Umbilical cord (tissue), 2 donors: ENCODE results near the gene ZFAND3. TPM values are rescaled to one million over a fixed set of nuclear protein-coding genes. Genes with fewer than 3 reads are reported as not detected.

ENCODE experiments used
- DNase-seq: peaks from one replicate; pipeline ENCODE4 v3.0.0-alpha.2; 2015; ENCODE audit warnings: low spot score
- total RNA-seq: library from RNA; depleted of rRNA; stranded (reverse); fragments of >200 nt; gene quantifications from one replicate; pipeline ENCODE4 v1.2.3, GENCODE V29; 2014; ENCODE audit warnings: low replicate concordance; ENCODE audit not compliant: insufficient read depth

ZFAND3 gene, protein sequence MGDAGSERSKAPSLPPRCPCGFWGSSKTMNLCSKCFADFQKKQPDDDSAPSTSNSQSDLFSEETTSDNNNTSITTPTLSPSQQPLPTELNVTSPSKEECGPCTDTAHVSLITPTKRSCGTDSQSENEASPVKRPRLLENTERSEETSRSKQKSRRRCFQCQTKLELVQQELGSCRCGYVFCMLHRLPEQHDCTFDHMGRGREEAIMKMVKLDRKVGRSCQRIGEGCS
- 42.9 TPM for total RNA-seq

DNA sequence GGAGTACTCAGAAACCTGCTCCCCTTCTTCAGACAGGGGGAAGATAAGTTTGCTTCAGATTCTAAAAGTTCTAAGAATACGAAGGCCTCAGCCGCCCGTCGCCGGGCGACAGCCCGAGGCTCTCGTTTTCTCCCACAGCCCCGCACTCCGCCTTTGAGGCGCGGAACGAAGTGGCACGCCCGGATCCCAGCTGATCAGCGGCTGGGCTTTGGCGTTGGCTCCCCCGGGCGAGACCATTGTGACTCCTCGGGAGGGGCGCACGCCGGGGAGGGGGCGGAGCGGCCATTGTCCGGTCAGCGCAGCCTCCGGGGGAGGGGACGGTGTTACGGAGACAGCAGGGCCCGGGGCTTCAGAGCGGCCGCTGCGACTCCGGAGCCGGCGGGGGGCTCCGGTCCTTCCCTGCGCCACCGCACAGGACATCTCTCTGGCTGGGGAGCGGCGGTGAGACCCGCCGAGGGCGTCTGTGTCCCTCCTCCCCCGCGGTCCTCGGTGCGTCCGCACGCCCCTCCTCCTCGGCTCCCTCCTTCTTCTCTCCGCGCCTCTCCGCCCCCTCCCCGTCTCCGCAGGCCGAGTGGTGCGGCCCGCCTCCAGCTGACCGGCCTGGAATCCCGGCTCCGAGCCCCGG is at the start of gene ZFAND3:
ZFAND3 (plus strand) TSS at position 551 of the 625 bp plus-strand sequence. CDS start 219 bp downstream, outside the sequence.
- DNase-seq: peak; percentile 99

DNA sequence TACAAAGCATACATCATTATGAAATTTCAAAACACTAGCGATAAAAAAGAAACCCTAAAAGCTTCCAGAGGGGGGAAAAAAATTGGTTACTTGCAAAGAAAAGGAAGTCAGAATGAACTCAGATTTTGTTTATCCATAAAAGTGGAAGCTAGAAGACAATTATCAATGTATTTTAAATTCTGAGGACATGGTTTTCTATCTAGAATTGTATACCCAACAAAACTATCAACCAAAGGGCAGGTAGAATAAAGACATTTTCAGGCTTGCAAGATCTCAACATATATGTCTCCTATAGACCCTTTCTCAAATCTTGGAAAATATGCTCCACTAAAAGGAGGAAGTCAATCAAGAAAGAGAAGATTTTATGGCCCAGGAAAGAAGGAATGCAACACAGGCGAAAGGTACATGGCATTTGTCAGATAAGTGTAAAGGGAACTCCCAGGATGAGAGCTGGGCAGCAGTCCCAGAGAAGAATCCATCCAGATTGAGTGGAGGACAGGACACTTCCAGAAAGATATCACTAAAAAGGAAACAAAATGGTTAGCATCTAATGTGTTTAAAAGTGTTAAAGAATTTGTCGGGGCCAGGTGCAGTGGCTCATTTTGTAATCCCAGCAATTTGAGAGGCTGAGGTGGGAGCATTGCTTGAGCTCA is 45.4 kb upstream of the ZFAND3 start:
- no peak for DNase-seq

DNA sequence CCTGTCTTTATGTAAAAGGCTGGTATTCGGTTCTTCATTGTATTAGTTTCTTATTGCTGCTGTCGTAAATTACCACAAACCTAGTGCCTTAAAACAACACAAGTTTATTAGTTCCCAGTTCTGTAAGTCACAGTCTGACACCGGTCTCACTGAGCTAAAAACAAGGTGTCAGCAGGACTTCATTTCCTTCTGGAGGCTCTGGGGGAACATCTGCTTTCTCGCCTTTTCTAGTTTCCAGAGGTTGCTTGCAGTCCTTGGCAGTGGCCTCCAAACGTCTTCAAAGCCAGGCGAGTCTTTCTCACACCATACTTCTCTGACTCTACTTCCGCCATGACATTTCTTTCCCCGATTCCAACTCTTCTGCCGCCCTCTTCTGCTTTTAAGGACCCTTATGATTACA is 43.0 kb upstream of the ZFAND3 start:
- no peak for DNase-seq

DNA sequence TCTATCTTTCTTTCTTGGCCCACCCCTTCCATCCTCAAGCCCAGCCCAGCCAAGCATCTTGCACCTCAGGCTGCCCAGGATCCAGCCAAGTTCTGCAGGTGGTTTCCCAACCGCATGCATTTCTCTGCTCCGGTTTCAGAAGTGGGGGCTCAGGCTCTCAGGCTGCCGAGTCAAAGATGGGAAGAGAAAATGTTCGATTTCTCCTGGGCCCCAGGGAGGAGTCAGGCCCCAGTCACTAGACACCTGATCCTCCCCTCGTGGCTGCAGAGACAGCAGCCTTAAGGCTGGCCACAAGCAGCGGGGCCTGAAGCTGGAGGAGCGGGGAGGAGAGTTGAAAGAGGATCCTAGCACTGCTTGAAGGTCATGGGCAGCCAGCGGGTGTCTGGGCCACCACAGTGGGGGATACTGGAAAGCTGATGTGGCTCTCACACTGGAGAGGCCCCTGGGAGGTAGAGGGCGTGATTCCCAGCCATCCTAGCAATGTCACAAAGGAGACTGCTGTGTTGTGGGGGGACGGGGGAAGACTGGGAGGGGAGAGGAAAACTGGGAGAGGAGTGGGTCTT is 42.2 kb upstream of the ZFAND3 start:
- no peak for DNase-seq

DNA sequence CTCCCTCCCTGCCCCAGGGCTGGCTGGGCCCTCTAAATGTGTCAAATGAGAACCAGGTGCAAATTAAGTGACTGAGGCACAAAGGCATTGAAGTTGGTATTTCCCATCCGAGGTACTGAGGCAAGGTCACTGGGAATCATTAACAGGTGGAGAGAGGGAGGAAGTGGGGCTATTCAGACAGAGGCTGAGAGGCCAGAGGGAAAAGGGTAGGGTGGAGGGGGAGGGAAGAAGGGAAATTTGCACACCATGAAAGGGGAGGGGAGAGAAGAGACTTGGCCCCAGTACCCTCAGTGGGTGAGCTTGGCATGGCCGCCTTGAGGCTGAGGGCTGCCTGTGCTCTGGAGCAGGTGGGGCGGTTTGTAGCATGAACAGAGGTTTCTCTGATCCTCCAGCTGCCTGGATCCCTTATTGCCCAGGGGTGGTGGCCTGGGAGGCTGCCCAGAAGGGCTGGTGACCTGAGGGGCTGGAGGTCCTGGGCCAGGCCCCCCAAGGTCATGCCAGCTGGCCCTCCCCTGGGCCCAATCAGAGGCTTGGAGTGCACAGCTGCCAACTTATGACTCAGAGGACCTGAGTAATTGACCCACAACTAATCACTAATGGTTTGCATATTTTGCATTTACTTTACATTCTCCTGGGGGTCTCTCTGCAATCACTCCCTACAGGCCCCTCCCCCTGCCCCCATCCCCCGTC is 40.3 kb upstream of the ZFAND3 start:
- no peak for DNase-seq

DNA sequence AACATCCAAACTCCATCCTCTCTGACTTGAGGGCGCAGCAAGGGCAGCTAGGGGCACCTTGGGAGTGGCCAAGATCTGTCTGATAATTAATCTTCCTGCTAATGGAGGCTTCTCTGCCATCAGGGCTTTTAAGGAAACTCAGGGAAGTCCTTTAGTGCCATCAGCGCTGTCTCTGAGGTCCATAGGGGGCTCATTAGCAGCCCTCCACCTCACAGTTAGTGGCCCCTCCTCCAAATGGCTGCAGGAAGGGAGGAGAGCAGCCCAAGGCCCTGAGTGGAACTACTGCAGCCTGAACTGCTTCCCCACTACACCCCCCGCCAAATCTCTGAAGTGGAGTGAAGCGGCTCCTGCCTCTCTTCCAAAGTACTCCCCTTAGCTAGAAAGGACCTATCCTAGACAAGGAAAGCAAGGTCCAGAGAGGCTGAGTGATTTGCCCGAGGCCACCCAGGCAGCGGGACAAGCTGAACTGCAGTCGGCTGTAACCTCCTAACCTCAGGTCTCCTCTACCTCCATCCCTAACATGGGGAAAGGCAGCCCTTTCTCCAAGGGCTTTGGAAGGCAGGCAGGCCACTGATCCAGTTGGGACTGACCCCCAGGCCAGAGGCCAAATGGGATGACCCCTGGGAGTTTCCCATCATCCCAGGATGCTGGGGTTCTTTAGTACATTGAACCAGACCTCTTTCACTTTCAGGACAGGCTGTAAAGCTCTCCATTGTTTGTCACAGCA is 39.5 kb upstream of the ZFAND3 start:
- DNase-seq: no peak

DNA sequence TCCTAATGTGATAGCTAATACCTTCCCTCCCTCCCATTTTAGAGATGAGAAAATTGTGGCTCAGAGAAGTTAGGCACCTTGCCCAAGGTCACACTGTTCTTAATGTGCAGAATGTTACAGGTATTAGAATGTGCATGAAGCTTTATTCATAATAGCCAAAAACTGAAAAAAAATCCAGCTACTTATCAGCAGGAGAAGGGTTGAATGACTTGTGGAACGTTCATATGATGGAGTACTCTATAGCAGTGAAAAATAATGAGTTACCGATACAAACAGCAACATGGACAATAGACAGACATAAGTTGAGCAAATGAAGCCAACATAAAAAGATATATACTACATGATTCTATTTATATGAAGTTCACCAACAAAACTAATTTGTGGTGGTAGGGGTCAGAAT is 37.7 kb upstream of the ZFAND3 start:
- no peak for DNase-seq

DNA sequence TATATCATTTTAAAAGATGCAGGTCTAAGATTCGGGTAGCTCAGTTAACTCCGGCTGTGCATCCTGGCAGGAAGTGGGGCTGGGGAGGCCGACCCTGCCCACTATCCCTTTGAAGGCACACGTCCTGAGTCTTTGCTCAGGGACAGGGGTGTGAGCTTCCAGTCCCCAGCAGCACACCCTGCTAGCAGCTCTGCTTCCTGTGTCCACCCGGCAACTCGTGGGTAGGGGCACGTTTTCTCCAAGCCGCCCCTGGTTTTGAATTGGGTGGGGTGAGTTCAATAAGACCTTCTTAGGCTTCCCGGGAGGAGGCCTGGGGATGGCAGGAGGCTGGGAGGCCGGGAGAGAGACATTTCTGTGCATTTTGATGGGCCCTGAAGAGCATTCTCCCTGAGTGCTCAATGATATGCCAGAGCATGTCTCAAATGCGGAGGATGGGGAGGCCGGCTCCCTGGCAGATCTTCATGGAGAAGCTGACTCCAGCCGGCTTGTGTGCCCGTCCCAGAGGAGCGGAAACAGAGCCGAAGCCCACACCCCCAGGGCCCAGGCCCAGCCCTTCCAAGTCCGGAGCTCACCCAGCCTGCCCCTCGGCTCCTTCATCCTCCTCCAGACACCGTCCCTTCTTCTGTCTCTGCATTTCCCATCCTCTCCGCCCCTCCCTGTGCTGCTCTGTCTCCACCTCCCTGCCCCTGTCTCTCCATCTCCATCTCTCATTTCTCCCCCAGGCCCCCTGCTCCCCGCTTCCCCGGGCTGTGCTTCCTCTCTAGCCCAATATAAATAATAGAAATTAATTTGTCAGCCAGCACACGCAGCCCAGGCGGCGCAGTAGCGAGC is 36.3 kb upstream of the ZFAND3 start:
- peak; percentile 79 for DNase-seq

DNA sequence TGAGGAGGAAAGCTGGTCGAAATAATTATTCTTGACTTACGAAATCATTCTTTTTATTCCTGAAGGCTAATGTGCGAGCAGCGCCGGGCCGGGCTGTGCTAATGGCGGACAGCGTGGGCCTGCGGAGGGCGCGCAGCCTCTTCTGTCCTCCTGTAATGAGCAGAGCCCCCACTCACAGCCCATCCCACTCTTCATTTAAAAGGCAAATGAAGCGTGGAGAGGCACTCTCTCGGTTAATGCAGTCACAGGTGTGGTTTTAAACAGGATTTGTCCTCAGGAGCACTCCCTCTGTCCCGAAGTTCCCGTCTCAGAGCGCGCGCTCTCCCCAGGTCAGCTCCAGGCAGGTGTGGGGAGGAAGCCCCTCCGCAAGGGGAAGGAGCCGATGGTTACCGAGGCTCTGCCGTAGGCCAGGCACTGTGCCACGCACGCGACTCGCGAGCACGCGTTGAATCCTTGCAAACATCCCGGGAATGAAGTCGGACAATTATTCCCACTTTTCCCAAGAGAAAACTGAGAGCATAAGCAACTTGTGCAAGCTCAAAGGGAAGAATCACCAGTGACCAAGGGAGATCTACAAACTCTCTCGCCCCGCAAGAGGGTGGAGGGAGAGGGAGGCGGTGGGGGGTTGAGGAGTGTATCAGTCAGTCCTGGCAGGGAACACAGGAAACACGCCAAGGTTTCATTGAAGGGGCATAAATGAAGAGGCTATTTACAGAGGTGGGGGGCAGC is 35.5 kb upstream of the ZFAND3 start:
- peak; percentile 29 for DNase-seq

DNA sequence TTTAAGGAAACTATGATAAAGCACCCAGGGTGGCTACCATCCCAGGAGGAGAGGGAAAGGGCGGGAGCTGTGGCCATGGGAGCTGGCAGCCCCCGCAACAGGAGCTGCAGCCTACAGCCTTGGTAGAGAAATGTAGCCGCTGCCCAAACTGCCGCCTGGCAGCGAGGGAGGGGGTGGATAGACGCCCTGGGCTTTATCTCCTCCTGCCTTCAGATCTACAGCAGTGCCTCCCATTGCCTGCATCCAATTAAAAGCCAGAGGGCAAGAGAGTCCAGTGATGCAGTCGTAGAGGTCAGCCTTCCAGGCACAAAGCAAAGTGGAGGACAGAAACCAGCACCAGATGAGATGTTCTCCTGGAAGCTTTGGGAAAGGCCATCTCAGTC is 35.0 kb upstream of the ZFAND3 start:
- peak; percentile 10 for DNase-seq

DNA sequence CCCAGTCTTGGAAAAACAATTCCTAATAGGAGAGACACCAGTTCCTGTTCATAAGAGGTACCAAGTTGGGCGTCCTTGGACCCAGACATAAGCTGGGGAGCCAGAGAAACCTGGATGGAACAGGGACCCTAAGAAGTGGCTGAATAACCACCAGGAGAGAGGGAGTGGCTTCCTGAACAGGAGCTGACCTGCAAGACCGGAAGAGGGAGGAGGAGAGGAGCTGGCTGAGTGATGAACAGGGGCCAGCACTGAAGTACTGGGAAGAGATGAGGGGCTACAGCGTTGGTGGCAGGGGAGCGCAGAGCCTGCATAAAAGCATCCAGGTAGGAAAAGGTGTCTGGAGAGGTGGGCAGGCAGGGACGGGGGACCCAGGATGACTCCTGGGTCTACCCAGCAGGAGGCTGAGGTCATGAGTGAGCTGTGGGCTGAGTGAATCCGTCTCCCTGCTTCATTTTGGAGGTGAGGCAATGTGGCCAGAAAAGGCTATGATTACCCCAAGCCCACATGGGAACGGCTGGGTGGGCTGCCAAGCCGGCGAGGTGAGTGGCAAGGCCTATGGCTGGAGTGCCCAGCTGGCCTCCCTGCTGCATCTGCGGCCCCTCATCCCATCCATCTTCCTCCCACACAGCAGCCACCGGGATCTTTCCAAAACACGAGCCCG is 34.4 kb upstream of the ZFAND3 start:
- DNase-seq: no peak

DNA sequence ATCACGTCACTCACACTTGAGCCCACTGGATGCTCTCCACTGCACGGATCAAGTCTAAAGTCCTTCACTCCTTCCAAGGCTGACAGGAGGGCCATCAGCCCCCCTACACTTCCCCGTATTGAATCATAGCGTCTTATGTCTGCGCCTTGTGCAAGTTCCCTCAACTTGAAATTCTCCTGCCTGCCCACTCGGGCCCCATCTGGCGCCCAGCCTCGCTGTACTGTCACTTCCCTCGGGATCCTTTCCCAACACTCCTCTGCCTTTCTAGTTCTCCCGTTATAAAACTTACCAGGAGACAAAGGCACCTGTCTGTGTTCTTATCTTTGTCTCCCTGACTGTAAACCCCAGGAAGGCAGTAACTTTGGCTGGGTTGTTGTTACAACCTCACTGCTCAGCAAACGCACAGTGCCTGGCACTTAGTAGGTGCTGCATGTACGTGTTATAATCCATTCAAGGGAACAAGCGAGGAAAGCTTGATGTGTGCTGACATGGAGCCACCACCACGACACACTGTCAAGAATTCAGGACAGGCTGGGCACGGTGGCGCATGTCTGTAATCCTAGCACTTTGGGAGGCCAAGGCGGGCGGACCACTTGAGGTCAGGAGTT is 33.8 kb upstream of the ZFAND3 start:
- no peak for DNase-seq

DNA sequence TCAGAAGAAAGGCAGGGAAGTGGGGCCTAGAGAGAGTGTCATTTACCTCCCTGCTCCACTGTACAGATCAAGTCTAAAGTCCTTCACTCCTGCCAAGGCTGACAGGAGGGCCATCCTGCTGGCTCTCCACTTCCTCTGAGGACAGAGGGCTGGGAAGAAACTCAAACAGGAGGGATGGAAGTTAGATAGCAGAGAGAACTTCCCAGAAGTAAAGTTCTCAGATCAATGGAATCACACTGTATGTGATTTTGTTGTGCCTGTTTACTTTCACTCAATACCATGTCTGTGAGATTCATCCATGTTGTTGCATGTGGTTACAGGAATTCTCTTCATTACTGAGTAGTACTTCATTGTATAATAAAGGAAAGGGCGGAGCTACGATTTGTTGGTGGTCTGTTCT is 32.3 kb upstream of the ZFAND3 start:
- no peak for DNase-seq

DNA sequence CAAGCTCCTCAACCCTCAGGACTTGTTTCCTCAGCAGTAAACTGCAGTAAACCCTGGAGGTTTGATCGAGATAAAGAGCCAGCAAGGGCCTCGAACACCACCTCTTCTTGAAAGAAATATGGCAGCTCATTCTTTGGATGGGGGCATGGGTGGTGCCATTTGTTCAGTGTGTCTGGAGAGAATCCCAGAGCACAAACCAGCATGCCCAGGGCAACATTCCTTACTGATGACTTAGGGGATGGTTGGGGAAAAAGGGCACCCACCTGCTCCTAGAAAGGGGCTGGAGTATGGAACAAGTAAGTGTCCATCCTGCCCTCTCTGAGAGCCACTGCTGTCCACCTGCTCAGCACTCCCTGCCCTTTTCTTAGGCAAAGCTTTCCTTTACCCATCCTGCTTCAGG is 31.3 kb upstream of the ZFAND3 start:
- no peak for DNase-seq

DNA sequence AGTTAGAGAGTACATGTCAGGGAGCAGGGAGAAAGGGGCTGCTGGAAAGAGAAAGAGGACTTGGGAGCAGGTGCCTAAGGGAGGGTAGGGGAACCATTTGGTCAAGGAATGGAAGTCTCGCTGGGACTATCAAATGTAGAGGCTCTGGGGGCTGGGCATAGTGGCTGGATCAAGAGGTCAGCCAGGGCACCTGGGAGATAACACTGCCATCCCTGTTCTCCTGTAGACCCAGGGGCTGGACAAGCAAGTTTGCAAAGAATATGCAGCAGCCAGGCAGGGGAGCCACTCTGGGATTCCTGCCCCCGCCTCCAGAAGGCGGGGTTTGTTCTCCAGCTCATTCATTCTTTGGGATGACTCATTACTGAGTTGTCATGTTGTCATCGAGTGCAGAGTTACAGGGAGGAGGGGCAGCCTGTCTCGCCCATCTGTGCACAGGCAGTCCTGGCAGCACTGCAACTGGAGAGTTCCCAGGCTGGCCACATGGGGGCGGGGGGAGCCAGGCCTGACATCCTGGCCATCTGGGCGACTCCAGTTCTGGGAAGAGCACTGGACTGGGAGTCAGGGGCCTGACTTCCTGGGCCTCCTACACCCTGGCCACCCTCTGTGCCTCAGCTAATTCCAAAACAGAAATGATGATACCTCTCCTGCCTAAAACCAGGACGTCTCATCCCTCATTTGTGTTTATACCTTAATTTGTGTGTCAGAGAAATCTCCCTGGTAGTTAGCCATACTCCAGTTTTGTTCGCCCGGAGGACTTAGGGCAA is 28.2 kb upstream of the ZFAND3 start:
- peak; percentile 96 for DNase-seq

DNA sequence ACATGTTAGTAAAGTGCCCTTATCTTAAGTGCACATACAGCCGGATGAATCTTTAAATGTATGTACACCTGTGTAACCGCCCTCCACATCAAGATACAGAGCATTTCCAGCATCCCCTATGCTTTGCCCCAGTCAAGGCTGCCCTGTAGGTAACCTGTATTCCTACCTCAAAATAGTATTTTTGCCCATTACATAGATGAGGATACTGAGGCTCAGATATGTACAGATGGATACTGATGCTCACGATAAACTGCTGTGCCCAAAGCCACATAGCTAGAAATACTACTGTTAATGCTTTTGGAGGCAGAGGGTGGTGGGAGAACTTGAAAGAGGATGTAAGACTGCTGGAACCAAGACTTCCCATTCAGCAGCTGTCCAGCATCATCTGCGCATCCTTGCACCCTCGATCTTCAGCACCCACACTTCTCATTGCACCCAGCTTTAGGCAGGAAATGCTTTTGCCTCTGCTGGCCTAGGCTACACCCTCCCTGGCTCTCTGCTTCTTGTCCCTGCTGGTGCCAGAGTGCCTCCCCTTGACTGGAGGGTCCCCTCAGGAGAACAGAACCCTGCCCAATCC is 27.0 kb upstream of the ZFAND3 start:
- DNase-seq: no peak

DNA sequence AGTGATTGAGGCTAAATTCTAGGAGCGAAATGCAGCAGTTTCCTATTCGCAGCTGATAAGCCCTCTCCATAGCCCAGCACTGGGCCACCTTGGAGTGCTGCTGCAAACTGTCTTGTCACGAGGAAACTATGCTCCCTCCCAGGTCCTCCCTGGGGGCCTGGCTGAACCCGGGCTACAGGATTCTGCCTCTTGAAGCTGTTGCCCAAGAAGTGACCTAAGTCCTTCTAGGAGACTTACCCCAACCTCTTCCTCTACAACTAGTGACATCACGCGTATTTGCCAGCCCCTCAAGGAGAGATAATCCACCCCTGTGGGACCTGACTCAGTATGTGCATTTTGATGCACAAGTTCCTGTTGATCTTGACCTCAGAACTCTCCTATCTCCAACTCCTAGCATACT is 26.5 kb upstream of the ZFAND3 start:
- DNase-seq: no peak

DNA sequence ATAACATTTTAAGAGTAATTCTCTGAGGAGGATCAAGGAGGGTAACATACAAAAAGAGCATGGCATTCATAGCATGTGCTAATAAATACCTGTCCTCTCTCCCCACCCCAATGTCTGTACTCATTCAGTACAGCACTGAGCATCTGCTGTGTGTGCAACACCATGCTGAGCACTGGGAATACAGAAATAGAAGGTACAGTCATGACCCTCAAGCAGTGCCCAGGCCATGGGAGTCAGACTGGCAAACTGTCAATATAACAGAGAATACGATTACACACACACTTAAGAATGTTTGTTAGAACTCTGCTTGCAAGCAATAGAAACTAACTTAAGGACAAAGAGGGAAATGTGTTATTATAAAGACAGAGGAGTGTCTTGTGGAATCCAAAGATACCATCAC is 24.7 kb upstream of the ZFAND3 start:
- DNase-seq: no peak
